Measurements from ENCODE around the gene COL24A1. TPM values are rescaled to one million over a fixed set of nuclear protein-coding genes. Genes with fewer than 3 reads are reported as not detected.

COL24A1 gene
- total and polyA plus RNA-seq, 2 of the 8 experiments (the other 6 are each of a cell fraction or from before 2014, with no cell fraction given) = 0.23 to 1.1 TPM

DNA sequence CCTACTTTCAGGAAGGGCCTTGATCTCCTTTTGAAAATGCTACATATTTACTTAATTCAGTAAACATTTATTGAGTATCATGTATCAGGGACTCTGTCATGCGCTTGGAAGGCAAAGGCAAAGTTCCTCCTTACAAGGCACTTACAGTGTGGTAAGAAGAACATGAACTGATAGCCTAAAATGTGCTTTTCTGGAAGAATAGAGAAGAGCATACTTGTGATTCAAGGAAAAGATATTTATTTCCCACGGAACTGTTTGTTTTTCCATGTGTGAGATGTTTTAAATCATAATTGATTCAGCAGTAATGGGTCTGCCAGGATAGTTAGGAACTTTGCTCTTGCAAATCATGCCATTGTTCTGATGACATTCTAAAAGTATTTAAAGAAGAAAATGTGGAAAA lies 338.2 kb downstream of the COL24A1 start:
- POLR2A ChIA-PET (ENCODE audit: partially characterized antibody) = no interaction called here
- H2BK20ac ChIP-seq (ENCODE audit: low read length) = no peak overlapping the region
- H3K27ac ChIP-seq (ENCODE audit: low read depth, low read length) = no peak overlapping the region
- H3K18ac ChIP-seq (ENCODE audit: extremely low read depth, low read length) = no peak overlapping the region
- H3K36me3 ChIP-seq (ENCODE audit: control insufficient read depth in 2 of 4, insufficient read depth in 4 of 4, low read length in 3 of 4) = no peaks in the 10 kb centered on the region
- no peak overlapping the region for H2BK120ac ChIP-seq (replicated peaks; ENCODE audit: low read depth, low read length)
- H3K79me2 ChIP-seq (ENCODE audit: control insufficient read depth in 1 of 2, insufficient read depth in 2 of 2, low read length in 2 of 2) = no peaks in the 10 kb centered on the region
- H3K4me1 ChIP-seq (replicated peaks in 1 of 4; ENCODE audit: control insufficient read depth in 3 of 4, insufficient read depth in 4 of 4, low read length in 3 of 4) = peaks cover 0 to 5% (median 0%) of the 10 kb centered on the region in 4 experiments; a peak in 1 of 7 replicates
- no peak overlapping the region for H2AFZ ChIP-seq (ENCODE audit: low read length)
- H2BK5ac ChIP-seq (ENCODE audit: low read depth, low read length) = no peak overlapping the region
- H3K23ac ChIP-seq (ENCODE audit: insufficient read length) = no peak overlapping the region
- FAIRE-seq (no peak), DNase-seq (ENCODE audit: low read depth in 1 of 2, low spot score in 2 of 2) (no peak)
- H3K9ac ChIP-seq (replicated peaks in 1 of 4; ENCODE audit: extremely low read depth in 1 of 4, low read depth in 3 of 4, low read length in 3 of 4) = no peak overlapping the region
- no peak overlapping the region for H4K91ac ChIP-seq (replicated peaks; ENCODE audit: insufficient read length, low read length)
- 0 out of 4 replicates have a peak overlapping the region, but pooled peaks have one; percentile 8 to 18 for H3K4me2 ChIP-seq (ENCODE audit: insufficient read depth in 1 of 2, low read depth in 2 of 2, low read length in 2 of 2)
- H2AK5ac ChIP-seq (ENCODE audit: low read depth, low read length) = no peak overlapping the region
- no peaks in the 10 kb centered on the region for H3K23me2 ChIP-seq (ENCODE audit: low read depth, low read length)
- no peak overlapping the region for H3K4me3 ChIP-seq (ENCODE audit: extremely low read depth in 1 of 4, insufficient read depth in 2 of 4, low read depth in 3 of 4, low read length in 4 of 4)
- no peak overlapping the region for H4K8ac ChIP-seq (ENCODE audit: extremely low read depth, insufficient read depth, low read length)
- H4K20me1 ChIP-seq (replicated peaks in 1 of 2; ENCODE audit: control insufficient read depth in 1 of 2, insufficient read depth in 2 of 2, low read length in 2 of 2) = no peaks in the 10 kb centered on the region
- no peak overlapping the region for H3K14ac ChIP-seq (ENCODE audit: insufficient read length)
- H4K5ac ChIP-seq (ENCODE audit: insufficient read length, low read depth, low read length) = no peak overlapping the region
- CTCF ChIA-PET (ENCODE audit: partially characterized antibody) = no interaction called here
- no peaks in the 10 kb centered on the region for H3K9me3 ChIP-seq (ENCODE audit: insufficient read depth in 2 of 2, low read depth in 1 of 2, low read length in 1 of 2)
- no peak overlapping the region for H3K56ac ChIP-seq (replicated peaks; ENCODE audit: insufficient read length, low read depth, low read length)
- 45% methylated on average over 2 of the region's 2 CpGs; no CpG with 5 or more reads in 1 of the 2 experiments for WGBS, 2 experiments (ENCODE audit: extremely low coverage in 1 of 2, insufficient coverage in 1 of 2, insufficient read length in 1 of 2, insufficient replicate concordance in 2 of 2, low coverage in 1 of 2, low lambda C conversion rate in 2 of 2, missing lambda C conversion rate in 1 of 2)
- H3K27me3 ChIP-seq (replicated peaks in 1 of 4; ENCODE audit: control insufficient read depth in 3 of 4, extremely low read depth in 1 of 4, insufficient read depth in 3 of 4, low read length in 3 of 4) = no peaks in the 10 kb centered on the region
- no peaks in the 10 kb centered on the region for H3K79me1 ChIP-seq (ENCODE audit: low read depth, low read length)
- no peak overlapping the region for H2BK12ac ChIP-seq (ENCODE audit: low read depth, low read length)
- no peak overlapping the region for H3K4ac ChIP-seq (replicated peaks; ENCODE audit: insufficient read length, low read depth, low read length)
- H2BK15ac ChIP-seq (ENCODE audit: low read length) = no peak overlapping the region
- TF ChIP-seq NRF1 (IDR thresholded peaks at IDR 0.05; ENCODE audit: low read depth, low read length) (no peak), BCL11A (IDR thresholded peaks at IDR 0.05; ENCODE audit: low read depth in 2 of 2, low read length in 2 of 2) (no peak), EZH2 (IDR thresholded peaks at IDR 0.05; ENCODE audit: low read depth, low read length, severe bottlenecking) (no peak), KDM4A (IDR thresholded peaks at IDR 0.05; ENCODE audit: low read depth, low read length, severe bottlenecking) (no peak), CREB1 (IDR thresholded peaks at IDR 0.05) (no peak), TCF12 (IDR thresholded peaks at IDR 0.05; ENCODE audit: low read depth, low read length) (no peak), RBBP5 (IDR thresholded peaks at IDR 0.05; ENCODE audit: borderline replicate concordance, low read depth, low read length) (no peak), CBX8 (IDR thresholded peaks at IDR 0.05; ENCODE audit: borderline replicate concordance, low read depth, low read length) (no peak), RFX5 (IDR thresholded peaks at IDR 0.05; ENCODE audit: borderline replicate concordance, low read depth, low read length) (no peak), RNF2 (IDR thresholded peaks at IDR 0.05; ENCODE audit: borderline replicate concordance, low read depth, low read length, missing control alignments, poor library complexity, severe bottlenecking) (no peak), KDM1A (IDR thresholded peaks at IDR 0.05; ENCODE audit: borderline replicate concordance, low read length) (no peak), HDAC2 (IDR thresholded peaks at IDR 0.05; ENCODE audit: borderline replicate concordance in 1 of 2, low read depth in 2 of 2, low read length in 2 of 2) (no peak)
- TF ChIP-seq, protein P1, sequence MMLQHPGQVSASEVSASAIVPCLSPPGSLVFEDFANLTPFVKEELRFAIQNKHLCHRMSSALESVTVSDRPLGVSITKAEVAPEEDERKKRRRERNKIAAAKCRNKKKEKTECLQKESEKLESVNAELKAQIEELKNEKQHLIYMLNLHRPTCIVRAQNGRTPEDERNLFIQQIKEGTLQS (IDR thresholded peaks at IDR 0.05; ENCODE audit: insufficient read depth, low read depth, low read length) = no peak

Data from H1 (cell line).